Activated gamma-delta T cell treated with Interleukin-2 at 50 U/mL for 16 hours (primary cell): Measurements from ENCODE around the gene PDSS1.
"Not testable (repeated sequence)": the region's sequence is repeated elsewhere in the genome, so short reads cannot be mapped to it uniquely, and the experiment has no call there.

Experiments used
- DNase-seq: peaks from one replicate; pipeline ENCODE4 v3.0.0-alpha.2; 2020

Gene PDSS1

GRCh38 chr10:26697163-26697921, at the start of gene PDSS1:
PDSS1 (plus strand) TSS chr10:26697701; CDS start chr10:26697712, 11 bp downstream.
- DNase-seq: peak; percentile 57

- DNase-seq: not testable (repeated sequence)
These were observed 49.3 kb upstream of the PDSS1 start for GRCh38 chr10:26648245-26648636.

GRCh38 chr10:26650406-26650805, 47.1 kb upstream of the PDSS1 start:
- no peak for DNase-seq

GRCh38 chr10:26651476-26651875, 46.0 kb upstream of the PDSS1 start:
- not testable (repeated sequence) for DNase-seq

- DNase-seq: no peak
These were observed 44.5 kb upstream of the PDSS1 start for GRCh38 chr10:26653004-26653403.

GRCh38 chr10:26655746-26656145, 41.8 kb upstream of the PDSS1 start:
- DNase-seq: no peak

- DNase-seq: no peak
These were observed 34.6 kb upstream of the PDSS1 start for GRCh38 chr10:26662864-26663263.

GRCh38 chr10:26665080-26666048, 32.1 kb upstream of the PDSS1 start:
- DNase-seq: no peak

GRCh38 chr10:26675873-26676257, 21.6 kb upstream of the PDSS1 start:
- DNase-seq: no peak

GRCh38 chr10:26679588-26679987, 17.9 kb upstream of the PDSS1 start:
- no peak for DNase-seq

- no peak for DNase-seq
These were observed 16.4 kb upstream of the PDSS1 start for GRCh38 chr10:26681076-26681475.

- DNase-seq: not testable (repeated sequence)
These were observed 15.5 kb upstream of the PDSS1 start for GRCh38 chr10:26681971-26682370.

GRCh38 chr10:26682931-26683330, 14.6 kb upstream of the PDSS1 start:
- DNase-seq: no peak

GRCh38 chr10:26684667-26685264, 12.7 kb upstream of the PDSS1 start:
- not testable (repeated sequence) for DNase-seq

GRCh38 chr10:26685441-26685840, 12.1 kb upstream of the PDSS1 start:
- no peak for DNase-seq

GRCh38 chr10:26689399-26689798, 8.1 kb upstream of the PDSS1 start:
- DNase-seq: no peak

GRCh38 chr10:26690731-26691475, 6.6 kb upstream of the PDSS1 start:
- DNase-seq: no peak

GRCh38 chr10:26694536-26694935, 3.0 kb upstream of the PDSS1 start:
- DNase-seq: not testable (repeated sequence)

GRCh38 chr10:26696786-26697162, 727 bp upstream of the PDSS1 start:
- DNase-seq: no peak

- no peak for DNase-seq
These were observed 564 bp downstream of the PDSS1 start for GRCh38 chr10:26697922-26698608.

GRCh38 chr10:26698909-26699308, 1.4 kb downstream of the PDSS1 start:
- DNase-seq: no peak

GRCh38 chr10:26699631-26700030, 2.1 kb downstream of the PDSS1 start:
- DNase-seq: no peak
